ENCODE measurements around the gene OLA1.
A peak's percentile ranks its signal among the peaks of the same experiment; 100 is the strongest.

Gene OLA1

GRCh38 chr2:174026122-174026845 is 222.0 kb downstream of the OLA1 start:
- DNase-seq = no peak

GRCh38 chr2:174025271-174026121 is 222.8 kb downstream of the OLA1 start:
- DNase-seq = no peak

- no peak for DNase-seq
Measured at GRCh38 chr2:174024524-174025270, 223.6 kb downstream of the OLA1 start.

GRCh38 chr2:174023591-174024523 is 224.5 kb downstream of the OLA1 start:
- peak; percentile 29 to 38 for DNase-seq

Data from stimulated activated CD4-positive, alpha-beta T cell treated with anti-CD3 and anti-CD28 coated beads, Interleukin-2, amount 100 ng/mL, for 48 hours (primary cell).